ENCODE measurements around the gene CIDEB. TPM values are rescaled to one million over a fixed set of nuclear protein-coding genes. Genes with fewer than 3 reads are reported as not detected.
A peak's percentile ranks its signal among the peaks of the same experiment; 100 is the strongest.
"Not testable (repeated sequence)": the region's sequence is repeated elsewhere in the genome, so short reads cannot be mapped to it uniquely, and the experiment has no call there.

CIDEB gene
- total RNA-seq, 1 donor from 2014 or later = 1.1 TPM

DNA sequence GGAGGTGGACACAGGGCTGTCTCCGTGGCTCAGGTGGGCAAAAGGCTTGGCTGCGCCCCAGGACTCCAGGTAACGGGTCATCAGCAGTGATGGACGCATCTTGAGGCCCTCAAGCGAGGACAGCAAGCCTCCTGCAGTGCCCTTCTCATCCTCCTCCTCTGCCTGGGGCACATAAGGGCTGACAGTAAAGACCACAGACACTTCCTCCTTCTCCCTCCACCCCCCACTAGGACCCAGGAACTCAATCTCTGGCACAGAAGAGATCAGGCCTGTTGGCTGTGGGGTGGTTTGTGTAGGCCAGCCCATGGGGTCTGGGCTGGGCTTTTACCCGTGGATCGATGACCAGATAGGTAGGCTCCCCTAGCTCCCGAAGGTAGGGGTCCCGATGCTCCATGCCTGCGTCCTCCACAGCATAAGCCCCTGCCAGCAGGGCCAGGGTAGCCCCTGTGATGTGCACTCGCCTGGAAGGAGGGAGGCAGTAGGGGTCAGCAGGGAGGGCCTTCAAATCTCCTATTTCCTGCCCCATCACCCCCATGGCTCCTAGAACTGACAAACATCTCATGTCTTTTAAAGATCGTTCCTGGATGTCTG is 21.4 kb upstream of the CIDEB start:
- no peak overlapping the region for H3K4me3 ChIP-seq (ENCODE audit: low read depth, low read length)
- TF ChIP-seq, protein P1, sequence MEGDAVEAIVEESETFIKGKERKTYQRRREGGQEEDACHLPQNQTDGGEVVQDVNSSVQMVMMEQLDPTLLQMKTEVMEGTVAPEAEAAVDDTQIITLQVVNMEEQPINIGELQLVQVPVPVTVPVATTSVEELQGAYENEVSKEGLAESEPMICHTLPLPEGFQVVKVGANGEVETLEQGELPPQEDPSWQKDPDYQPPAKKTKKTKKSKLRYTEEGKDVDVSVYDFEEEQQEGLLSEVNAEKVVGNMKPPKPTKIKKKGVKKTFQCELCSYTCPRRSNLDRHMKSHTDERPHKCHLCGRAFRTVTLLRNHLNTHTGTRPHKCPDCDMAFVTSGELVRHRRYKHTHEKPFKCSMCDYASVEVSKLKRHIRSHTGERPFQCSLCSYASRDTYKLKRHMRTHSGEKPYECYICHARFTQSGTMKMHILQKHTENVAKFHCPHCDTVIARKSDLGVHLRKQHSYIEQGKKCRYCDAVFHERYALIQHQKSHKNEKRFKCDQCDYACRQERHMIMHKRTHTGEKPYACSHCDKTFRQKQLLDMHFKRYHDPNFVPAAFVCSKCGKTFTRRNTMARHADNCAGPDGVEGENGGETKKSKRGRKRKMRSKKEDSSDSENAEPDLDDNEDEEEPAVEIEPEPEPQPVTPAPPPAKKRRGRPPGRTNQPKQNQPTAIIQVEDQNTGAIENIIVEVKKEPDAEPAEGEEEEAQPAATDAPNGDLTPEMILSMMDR (IDR thresholded peaks at IDR 0.05; ENCODE audit: insufficient read depth, low read length, poor library complexity, severe bottlenecking) = no peak
- no peaks in the 10 kb centered on the region for H3K36me3 ChIP-seq (ENCODE audit: control insufficient read depth, insufficient read depth, low read length)
- peaks cover 26% of the 10 kb centered on the region for H3K27me3 ChIP-seq (ENCODE audit: control insufficient read depth, insufficient read depth, low read length)
- no peak for DNase-seq (ENCODE audit: low read depth)

DNA sequence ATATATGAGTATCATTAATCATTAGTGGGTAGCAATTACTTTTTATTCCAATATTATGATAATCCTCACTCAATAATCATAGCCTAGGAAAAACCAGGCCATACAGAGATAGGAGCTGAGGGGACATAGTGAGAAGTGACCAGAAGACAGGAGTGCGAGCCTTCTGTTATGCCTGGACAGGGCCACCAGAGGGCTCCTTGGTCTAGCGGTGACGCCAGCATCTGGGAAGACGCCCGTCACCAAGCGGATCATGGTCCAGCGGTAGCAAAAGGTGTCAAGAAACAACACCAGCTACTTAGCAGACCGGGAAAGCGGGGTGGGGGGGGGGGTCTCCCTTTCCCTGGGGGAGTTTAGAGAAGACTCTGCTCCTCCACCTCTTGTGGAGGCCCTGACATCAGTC is 20.1 kb upstream of the CIDEB start:
- H3K27me3 ChIP-seq (ENCODE audit: control insufficient read depth, insufficient read depth, low read length) = peaks cover 20% of the 10 kb centered on the region

DNA sequence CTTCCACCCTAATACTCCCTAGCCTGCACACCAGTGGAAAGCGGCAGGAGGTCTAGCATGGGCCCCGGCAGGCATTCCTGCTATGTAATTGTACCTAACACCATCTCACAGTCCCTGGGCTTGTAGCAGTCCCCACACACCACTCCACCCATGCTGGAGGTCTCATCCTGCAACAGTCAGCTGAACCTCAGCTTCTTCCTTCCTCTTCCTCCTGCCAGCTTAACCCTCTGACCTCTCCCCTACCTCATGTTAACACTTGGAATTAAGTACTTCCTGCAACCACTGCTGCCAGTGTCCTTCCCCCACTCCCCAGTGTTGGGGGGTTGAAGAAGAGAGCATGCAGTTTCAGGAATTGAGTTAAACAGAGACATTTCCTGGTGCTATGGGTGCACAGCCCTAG is 19.5 kb upstream of the CIDEB start:
- Histone ChIP-seq H3K27me3 (ENCODE audit: control insufficient read depth, insufficient read depth, low read length) (peaks cover 18% of the 10 kb centered on the region), H3K36me3 (ENCODE audit: control insufficient read depth, insufficient read depth, low read length) (no peaks in the 10 kb centered on the region), H3K4me3 (ENCODE audit: low read depth, low read length) (no peak overlapping the region)
- DNase-seq (ENCODE audit: low read depth) = no peak
- TF ChIP-seq, protein P1 (IDR thresholded peaks at IDR 0.05; ENCODE audit: insufficient read depth, low read length, poor library complexity, severe bottlenecking) = no peak

More for the DNA sequence above, 20.1 kb upstream of the CIDEB start:
- H3K36me3 ChIP-seq (ENCODE audit: control insufficient read depth, insufficient read depth, low read length); DNase-seq (ENCODE audit: low read depth); H3K4me3 ChIP-seq (ENCODE audit: low read depth, low read length): not testable (repeated sequence)
- TF ChIP-seq, protein P1 (IDR thresholded peaks at IDR 0.05; ENCODE audit: insufficient read depth, low read length, poor library complexity, severe bottlenecking) = peak; percentile 28

DNA sequence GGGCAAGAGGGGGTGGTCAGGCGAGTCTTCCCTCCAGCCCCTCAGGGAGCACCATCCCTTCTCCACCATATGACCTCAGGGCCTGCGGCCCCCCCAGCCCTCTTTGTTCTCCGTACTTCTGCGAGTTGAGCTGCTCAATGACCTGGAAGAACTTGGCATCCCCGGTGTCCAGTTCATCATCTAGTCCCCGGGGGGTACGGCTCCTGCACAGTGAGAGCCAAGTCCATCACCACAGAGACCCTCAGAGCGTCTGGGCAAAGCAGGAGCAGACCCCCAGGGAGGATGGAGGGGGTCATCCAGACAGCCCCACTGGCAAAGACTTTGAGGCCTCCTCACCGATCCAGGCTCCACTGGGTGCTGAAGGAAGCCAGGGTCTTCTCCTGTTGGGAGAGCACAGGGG is 18.2 kb upstream of the CIDEB start:
- no peak for DNase-seq (ENCODE audit: low read depth)
- no peak overlapping the region for H3K4me3 ChIP-seq (ENCODE audit: low read depth, low read length)
- no peaks in the 10 kb centered on the region for H3K36me3 ChIP-seq (ENCODE audit: control insufficient read depth, insufficient read depth, low read length)
- TF ChIP-seq, protein P1 (IDR thresholded peaks at IDR 0.05; ENCODE audit: insufficient read depth, low read length, poor library complexity, severe bottlenecking) = no peak
- peaks cover 18% of the 10 kb centered on the region for H3K27me3 ChIP-seq (ENCODE audit: control insufficient read depth, insufficient read depth, low read length)

DNA sequence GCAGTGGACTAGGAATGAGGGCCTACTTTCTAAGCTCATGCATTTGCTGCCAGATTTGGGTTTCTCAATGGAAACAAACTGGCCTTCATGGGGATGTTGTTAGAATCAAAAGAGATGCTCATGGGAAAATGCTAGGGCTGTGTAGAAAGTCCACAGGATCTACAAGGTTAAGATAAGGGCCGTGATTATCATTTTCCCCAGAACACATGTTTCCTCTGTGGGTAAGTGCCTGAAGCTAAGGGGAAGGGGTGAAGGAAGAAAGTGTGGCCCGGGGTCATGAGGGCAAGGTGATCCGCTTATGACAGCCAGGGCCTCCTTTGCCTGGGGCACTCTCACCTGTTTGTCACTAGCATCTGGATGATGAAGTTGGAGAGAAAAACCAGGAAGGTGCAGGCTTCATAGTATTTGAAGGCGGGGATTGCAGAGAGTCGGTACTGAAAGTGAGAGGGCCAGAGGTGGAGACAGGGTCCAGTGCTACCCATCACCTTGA is 17.3 kb upstream of the CIDEB start:
- Histone ChIP-seq H3K4me3 (ENCODE audit: low read depth, low read length) (no peak overlapping the region), H3K36me3 (ENCODE audit: control insufficient read depth, insufficient read depth, low read length) (no peaks in the 10 kb centered on the region), H3K27me3 (ENCODE audit: control insufficient read depth, insufficient read depth, low read length) (peaks cover 17% of the 10 kb centered on the region)
- DNase-seq (ENCODE audit: low read depth) = no peak
- TF ChIP-seq, protein P1 (IDR thresholded peaks at IDR 0.05; ENCODE audit: insufficient read depth, low read length, poor library complexity, severe bottlenecking) = no peak

DNA sequence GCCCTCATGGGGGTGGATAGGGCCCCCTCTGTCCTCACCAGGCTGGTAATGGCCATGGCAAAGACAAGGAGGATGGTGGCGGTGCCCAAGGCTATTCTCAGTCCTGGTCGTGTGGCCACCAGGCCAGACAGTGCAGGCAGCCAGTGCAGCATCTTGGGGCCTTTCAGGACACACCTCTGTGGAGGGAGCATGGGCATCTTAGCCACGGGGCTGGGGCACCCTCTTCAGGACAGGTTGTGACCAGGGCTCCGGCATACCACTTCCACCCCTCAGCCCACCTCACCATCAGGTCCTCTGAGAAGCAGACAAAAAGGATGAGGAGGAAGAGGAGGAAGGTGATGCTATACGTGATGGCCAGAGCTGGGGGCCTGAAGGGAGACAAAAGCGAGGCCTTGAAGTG is 16.2 kb upstream of the CIDEB start:
- Histone ChIP-seq H3K36me3 (ENCODE audit: control insufficient read depth, insufficient read depth, low read length) (no peaks in the 10 kb centered on the region), H3K4me3 (ENCODE audit: low read depth, low read length) (no peak overlapping the region), H3K27me3 (ENCODE audit: control insufficient read depth, insufficient read depth, low read length) (peaks cover 21% of the 10 kb centered on the region)
- no peak for DNase-seq (ENCODE audit: low read depth)
- TF ChIP-seq, protein P1 (IDR thresholded peaks at IDR 0.05; ENCODE audit: insufficient read depth, low read length, poor library complexity, severe bottlenecking) = no peak
